Fibroblast of upper back skin (primary cell): Measurements from ENCODE around the gene C2orf76.

Source experiments
- DNase-seq: peaks from one replicate; pipeline ENCODE4 v3.0.0-alpha.2; 2013

The C2orf76 gene

DNA sequence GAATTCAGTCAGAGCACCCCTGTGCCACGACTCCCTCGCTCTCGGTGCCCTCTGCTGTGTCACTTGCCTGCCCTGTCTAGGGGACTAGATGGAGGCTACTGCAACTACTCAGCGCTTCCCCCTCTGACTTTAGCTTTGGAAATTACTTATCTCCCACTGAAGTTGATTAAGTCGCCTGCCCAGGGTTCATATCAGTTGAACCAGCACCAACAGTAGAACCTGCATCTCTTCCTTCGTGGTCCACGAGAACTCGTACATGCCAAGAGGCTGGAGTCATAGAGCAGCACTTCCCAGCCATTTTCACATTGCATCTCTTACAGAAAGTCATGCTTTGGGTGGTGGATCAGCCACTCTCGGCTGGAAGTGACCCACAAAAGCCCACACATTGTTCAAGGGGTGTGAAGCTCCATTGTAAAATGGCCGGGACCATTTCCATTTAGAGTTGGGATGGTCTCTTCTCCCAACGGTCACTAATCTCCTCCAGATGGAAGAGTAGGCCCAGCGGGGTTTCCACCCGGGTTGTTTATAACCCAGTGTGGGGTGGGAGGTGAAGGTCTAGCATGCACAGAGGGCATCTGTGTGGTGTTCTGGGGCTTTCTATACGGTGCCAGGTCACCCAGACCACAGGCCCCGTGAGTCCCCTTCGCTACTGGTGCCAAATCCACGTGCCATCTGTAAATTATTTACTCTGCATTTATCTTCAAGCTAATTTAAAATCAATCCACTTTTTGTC is 105.0 kb downstream of the C2orf76 start:
- peak; percentile 40 for DNase-seq

DNA sequence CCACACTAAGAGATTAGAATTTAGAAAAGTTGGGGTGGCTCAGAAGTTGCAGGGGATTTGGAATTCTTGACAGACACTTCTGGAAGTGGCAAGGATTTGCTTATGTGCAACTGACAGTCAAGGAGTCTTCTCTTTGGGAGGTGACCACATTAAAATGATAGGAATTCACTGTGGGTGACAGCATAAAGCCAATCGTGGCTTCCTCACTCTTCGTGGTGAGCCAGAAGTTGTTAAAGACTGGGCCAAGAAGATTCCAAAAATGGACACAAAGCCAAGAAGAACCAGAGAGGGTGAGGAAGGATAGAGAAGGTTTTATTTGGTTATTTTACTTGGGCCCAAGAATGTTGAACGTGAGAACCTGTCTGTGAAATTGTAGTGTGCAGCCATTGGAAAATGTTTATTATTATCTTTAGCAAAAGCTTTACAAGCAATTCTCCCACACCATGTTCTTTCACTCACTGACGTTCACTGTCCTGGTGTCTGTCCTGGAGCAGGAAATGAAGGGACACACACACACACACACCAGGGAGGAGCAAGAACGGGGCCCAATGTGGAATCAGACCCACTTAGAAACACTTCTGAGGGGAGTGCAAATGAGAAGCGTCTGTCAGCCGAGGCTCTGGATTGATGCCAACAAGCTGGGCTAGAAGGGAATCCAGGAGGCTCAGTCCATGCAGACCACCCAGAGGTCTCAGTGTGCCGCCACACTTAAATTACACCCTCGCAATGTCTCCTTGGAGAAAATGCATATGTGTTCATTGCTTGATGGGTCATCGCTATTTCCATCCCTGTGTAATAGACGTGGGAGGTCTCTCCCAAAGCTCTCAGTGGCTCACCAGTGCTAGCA is 105.8 kb downstream of the C2orf76 start:
- peak; percentile 93 for DNase-seq

DNA sequence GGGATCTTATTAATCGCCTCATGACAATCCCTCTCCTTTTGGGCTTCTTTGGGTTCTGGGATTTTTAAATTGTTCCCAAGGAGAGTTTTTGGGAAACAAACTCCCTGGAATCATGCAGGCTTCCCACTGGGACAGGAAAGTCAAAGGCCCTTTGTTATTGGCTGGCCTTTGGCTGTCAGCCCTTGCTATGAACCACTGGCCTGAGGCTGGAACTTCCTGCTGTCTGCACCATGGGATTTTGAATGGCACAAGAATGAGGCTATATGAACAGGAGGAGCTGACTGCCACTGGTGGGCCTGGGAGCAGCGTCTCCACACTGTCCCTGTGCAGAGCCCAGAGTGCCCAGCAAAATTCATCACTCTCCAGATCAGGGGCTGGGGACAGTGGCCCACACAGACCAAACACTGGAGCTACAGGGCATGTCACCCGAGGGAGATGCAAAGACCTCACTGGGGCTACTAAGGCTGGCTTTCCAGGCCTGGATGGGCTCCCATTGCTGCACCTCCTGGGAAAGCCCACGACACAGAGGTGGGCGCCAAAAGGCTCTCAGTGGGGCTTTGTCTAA is 107.3 kb downstream of the C2orf76 start:
- peak; percentile 20 for DNase-seq

DNA sequence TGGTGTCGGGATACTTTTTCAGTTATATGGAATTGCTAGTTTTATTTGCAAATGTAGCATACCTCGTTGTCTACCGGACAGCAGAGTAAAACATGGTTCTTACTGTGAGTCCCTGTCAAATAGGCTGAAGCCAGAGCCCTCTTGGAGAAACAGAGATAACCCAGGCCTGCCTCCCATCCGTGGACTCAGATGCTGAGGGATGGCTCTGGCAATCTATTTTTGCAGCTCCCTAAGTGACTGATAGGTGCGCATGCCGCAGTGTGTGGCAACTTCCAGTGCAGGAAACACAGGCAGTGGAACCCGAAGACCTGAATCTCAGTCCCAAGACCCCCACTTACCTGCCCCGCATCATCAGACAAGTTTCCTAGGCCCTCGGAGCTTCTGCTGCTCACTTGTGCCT is 109.4 kb downstream of the C2orf76 start:
- DNase-seq: no peak

DNA sequence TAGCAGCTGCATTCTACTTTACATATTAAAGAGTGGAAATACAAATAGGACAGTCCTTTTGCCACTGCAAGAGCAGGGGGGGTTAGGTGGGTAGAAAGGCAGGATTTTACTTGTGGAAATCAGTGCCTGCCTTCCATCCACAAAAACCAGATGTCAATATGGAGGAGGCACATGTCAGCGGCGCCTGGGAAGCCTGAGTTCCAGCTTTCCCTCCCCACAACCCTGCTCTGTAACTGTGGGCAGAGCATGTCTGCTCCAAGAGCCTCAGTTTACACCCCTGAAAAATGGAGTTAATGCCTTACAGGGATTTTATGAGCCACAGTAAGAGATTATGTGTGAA is 110.1 kb downstream of the C2orf76 start:
- no peak for DNase-seq

DNA sequence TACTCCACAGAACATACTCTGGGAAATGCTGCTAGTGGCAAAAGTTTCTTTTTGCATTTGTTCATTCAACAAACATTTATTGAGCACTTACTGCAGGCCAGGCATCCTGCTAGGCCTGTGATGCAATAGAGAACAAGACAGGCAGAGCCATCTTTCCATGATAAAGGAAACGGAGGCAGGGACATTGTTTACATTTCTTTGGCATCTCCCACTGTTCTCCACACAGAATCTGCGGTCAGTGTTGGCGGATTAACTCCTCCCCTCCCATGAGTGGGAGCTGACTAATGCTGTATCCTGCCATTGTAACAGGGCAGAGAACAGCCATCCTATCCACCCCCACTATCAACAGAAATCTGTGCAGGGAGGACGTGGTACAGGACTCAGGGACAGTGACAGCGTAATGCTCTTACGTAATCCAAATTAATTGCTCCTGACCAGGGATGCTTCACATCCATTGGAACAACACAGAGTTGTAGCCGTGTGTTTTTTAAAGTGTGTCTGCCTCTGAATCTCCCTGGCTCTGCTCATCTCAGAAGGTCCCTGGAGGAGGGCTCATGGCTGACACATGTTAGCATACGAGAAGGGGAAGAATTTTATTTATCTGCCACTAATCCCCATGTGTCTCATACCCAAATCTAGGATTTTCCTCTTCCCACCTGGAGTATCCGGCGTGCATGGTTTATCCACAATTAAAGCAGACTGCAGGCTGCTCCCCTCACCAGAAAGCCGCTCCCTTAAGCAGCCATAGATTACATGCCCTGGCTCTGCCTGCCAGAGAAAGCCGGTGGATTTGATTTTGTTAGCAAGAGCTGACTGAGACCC is 110.7 kb downstream of the C2orf76 start:
- DNase-seq: peak; percentile 99

DNA sequence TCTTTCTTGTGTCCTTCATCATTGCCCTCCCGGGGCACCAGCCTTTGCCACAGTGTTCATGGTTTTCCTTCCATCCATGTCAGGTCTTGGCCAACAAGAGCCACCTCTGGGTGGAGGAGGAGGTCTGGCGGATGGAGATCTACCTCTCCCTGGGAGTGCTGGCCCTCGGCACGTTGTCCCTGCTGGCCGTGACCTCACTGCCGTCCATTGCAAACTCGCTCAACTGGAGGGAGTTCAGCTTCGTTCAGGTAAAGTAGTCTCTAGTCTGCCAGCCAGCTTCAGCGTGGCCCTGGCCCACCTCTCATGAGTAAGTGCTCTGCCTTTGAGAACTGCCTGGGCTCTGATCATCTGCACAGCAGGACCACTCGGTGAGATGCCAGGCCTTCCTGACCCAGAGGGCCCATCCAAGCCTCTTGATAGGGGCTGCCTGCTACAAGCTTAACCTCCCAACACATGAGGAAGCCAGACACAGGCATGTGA is 112.0 kb downstream of the C2orf76 start:
- DNase-seq: no peak

DNA sequence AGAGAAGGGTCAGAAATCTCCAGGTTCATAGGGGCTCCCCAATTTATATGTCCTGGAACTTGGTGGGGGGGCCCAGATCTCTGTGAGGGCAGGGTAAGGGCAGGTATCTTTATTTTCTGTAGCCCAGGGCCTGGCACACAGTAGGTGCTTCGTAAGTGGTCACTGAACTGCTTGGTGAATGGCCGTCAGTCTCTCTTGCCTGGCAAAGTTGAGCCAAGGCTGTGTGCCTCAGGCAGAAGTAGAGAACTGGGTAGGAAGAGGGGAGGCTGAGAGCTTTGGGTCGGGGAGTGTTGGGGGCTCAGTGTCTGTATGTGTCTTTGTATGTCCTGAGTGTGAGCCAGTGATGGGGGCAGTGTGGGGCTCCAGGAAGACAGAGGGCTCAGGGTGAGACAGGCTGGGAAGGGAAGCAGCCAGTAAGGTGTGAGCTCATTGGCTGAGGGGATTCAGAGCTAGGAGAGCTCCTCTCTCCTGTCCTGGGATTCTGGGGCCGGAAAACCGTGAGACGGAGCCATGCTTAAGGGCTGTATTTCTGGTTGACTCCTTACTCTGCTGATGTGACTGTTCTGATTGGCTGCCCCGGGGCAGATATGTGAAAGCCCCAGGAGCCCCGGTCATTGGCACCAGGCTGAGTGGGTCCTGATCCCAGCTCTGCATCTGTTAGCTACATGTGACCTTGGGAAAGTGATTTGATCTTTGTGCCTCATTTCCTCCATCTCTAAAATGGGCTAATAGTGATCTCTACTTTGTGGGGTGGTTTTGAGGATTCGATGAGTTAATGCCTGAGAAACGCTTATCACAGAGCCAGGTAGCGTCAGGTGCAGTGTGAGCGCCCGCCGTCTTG is 112.7 kb downstream of the C2orf76 start:
- no peak for DNase-seq

DNA sequence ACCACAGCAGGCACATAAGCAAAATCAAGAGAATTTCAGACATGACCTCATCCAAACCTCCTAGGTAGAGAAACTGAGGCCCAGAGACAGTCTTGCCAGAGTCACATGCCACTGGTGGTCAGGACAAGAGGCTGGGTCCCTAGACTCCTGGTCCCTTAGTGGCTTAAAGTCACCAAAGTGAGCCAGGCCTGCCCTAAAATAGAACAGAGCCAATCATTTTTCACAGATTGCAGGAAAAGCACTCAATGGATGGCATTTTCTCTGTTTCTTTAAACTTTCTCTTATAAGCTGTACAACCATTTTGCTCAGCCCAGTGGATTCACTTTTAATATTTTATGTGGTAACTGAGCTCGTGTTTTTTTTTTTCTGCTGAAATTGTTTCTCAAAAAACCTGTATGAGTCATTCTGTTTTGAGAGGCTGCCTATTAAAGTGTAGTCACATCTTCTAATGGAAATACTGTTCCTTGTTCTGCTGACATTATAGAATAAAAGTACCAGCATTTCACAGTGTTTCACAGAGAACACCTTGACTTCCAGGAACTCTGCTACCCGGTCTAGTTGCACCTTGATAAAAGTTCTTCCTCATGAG is 113.4 kb downstream of the C2orf76 start:
- peak; percentile 75 for DNase-seq
